CD4-positive, alpha-beta T cell treated with Interleukin-21 for 1 hour (primary cell): ENCODE measurements around the gene ALX3.
"Not testable (repeated sequence)": the region's sequence is repeated elsewhere in the genome, so short reads cannot be mapped to it uniquely, and the experiment has no call there.

Experiments
- DNase-seq: peaks from one replicate; pipeline ENCODE4 v3.0.0-alpha.2; 2020

ALX3 gene

GRCh38 chr1:110038271-110038670 lies 32.2 kb downstream of the ALX3 start:
- no peak for DNase-seq

DNA sequence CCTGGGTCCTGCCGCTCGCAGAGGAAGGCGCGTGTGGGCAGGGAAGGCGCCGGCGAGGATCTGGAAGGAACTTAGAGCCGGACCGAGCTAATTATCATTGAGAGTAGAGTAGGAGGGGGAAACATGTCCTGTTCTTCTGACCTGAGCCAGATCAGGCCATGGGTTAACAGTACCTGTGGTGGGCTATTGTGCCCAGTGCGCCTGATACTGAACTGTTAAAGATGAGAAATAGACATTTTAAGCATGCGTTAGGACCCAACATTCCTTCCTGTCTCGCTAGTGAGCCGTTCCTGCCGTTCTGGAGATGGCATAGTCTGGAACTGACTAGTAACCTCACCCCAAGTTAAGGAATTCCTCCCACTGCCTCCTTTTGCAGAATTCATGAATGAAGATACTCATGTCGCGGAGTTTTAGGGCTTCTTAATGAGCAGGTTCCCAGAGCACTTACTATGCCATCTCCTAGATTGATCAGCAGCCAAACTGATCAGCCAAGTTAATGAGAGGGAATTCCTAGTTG lies 35.2 kb downstream of the ALX3 start:
- no peak for DNase-seq

GRCh38 chr1:110034451-110035235 lies 35.8 kb downstream of the ALX3 start, which contains the start of gene STRIP1:
STRIP1 (plus strand) TSS chr1:110034624; CDS start chr1:110034638, 14 bp downstream.
- peak; percentile 97 for DNase-seq

DNA sequence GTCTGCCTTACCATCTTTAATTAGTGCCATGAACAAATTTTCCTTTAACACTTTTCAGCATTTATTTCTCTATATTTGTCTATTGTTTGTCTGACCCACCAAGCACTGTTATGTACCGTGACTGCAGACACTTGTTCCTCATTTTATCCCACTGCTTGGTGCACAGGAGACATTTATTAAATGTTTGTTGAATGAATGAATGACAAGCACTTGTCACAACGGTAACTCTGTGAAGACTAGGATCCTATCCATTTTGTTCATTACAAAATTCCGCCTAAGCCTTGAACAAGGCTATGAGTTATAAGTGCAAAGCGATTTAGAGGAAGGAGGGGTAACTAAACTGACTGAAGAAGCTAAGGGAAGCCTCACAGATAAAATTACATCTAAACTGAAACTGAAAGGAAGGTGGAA lies 36.4 kb downstream of the ALX3 start:
- DNase-seq = no peak

GRCh38 chr1:110033421-110033820 lies 37.1 kb downstream of the ALX3 start:
- no peak for DNase-seq

DNA sequence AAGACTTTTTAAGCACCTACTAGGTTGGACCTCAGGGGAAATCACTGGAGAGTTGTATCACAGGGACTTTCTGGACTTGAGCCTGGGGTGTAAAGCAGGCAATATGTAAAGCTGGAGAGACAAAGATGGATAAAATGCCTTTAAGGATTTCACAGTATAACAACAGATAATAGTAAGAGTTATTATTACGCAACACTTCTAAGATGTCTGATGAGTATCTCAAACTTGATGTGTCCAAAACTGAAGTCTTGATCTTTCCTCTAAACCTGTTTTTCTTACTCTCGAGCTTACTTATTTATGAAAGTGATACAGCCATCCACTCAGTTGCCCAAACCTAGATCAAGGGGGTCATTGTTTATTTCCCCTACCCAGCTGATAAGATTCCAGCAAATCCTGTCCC lies 38.1 kb downstream of the ALX3 start:
- no peak for DNase-seq

DNA sequence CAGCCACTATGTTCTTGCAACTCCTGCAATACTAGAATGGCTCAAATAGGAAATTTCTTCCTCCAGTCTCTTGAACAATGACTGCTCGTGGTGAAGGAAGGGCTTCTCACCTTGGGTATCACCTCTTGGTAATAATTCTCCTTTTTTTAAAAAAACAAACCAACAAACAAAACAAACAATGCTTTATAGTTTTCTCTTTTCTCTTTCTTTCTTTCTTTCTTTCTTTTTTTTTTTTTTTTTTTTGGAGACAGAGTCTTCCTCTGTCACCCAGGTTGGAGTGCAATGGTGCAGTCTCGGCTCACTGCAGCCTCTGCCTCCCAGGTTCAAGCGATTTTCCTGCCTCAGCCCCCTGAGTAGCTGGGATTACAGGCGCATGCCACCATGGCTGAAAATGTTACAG lies 39.8 kb downstream of the ALX3 start:
- DNase-seq = not testable (repeated sequence)

GRCh38 chr1:110024613-110025012 lies 45.9 kb downstream of the ALX3 start:
- DNase-seq = no peak

DNA sequence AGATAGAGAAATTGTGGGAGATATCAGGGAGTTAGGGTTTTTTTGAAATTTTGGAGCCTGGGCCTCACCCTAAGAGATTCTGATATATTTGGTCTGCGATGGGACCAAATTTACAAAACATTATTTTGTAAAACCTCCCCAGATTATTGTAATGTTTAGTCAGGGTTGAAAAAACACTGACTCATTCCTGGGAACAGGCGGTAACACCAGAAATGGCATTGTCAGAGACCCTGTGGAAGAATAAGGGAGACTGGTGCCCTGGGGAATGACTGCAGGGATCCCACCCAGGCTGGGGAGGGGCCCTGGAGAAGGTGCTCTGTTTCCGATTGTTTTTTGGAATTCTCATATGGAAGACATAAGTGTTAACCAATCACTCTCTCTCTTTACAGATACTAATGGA lies 49.2 kb downstream of the ALX3 start:
- DNase-seq = no peak

DNA sequence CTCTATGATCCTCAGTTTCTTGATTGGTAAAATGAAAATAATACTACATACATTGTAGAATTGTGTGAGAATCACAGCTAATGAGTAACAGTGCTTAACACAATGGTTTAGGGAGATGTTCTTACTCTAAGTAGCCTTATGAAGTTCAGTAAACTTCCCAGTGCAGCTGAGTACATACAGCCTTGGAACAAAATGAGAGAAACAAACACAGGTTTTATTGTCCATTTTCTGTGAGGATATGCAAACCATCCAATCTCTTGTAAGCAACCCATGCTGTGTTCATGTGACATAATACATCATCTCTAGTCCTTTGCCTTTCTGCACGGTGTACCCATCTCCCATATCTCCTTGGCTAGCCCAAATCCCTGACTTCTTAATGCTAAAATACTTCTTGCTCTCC lies 50.7 kb downstream of the ALX3 start:
- DNase-seq = no peak

- DNase-seq = no peak
Measured at GRCh38 chr1:110018396-110018795, 52.1 kb downstream of the ALX3 start.

DNA sequence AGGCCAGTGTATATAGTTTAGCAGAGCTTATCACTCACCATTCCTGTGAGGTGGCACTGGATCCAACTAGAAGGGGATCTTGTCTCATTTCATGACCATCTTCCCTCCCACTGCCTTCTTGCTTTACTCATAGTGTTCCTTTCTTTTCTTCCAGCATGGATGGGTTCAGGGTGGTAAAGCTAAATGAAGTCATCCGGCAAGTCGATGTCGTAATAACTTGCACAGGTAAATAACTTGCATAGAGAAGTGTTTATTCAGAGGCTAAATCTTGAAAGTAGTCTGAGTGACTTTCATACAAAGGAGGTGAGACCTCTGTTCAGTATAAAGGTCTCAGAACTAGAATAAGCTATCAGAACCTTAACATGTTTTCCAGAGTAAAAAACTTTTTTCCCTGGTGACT lies 52.7 kb downstream of the ALX3 start:
- DNase-seq = no peak

DNA sequence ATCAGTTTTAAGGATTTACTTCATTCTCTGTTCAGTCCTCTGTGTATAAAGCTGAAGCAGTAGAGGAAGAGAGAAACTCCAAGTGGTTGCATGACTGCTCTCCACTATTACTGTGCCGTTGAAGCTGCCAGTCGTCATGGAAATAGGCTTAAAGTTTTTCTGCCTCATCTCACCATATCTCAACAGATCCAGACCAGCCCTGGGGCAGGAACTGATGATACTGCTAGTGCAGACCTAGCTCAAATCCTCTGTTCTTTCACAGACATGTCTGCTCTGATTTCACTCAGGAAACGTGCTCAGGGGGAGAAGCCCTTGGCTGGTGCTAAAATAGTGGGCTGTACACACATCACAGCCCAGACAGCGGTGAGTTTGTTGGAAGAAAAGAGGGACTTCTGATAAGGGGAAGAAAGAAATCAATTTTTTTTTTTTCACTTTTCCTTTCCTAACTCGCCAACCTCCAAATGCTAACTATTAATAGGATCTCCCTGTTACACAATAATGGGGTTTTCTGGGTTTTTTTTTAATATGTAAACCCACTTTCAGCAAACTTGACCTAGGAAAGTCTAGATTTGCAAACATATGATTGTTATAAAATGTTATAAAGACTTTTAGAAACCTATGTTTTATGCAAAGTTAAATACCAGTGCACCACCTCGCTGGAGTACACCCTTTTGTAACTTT lies 58.2 kb downstream of the ALX3 start:
- DNase-seq = no peak

- DNase-seq = peak; percentile 62
Measured at GRCh38 chr1:110011527-110012041, 58.9 kb downstream of the ALX3 start.
